Kidney epithelial cell (primary cell): ENCODE data around the gene DCTPP1. TPM values are rescaled to one million over a fixed set of nuclear protein-coding genes. Genes with fewer than 3 reads are reported as not detected.
"Not testable (repeated sequence)": the region's sequence is repeated elsewhere in the genome, so short reads cannot be mapped to it uniquely, and the experiment has no call there.

Source experiments
- DNase-seq: peaks from one replicate; pipeline ENCODE4 v3.0.0-alpha.2; 2010; ENCODE audit warnings: low read depth
- H3K27me3 ChIP-seq: 2 replicates; pipeline ENCODE4 v1.6.0; 2011; ENCODE audit warnings: low read length; ENCODE audit not compliant: control insufficient read depth, insufficient read depth
- H3K36me3 ChIP-seq: 2 replicates; pipeline ENCODE4 v1.5.1; 2011; ENCODE audit warnings: low read length; ENCODE audit not compliant: control insufficient read depth, insufficient read depth
- H3K4me3 ChIP-seq: 2 replicates; pipeline ENCODE4 v1.5.1; 2011; ENCODE audit warnings: low read depth, mild to moderate bottlenecking, control low read depth, low read length
- total RNA-seq: library from RNA; depleted of rRNA; stranded (reverse); fragments of >200 nt; gene quantifications from 2 replicates; pipeline ENCODE4 v1.2.3, GENCODE V29; 2015
- TF ChIP-seq, protein P1 (sequence below): IDR thresholded peaks from 2 replicates; pipeline ENCODE4 v1.5.1; 2011; ENCODE audit warnings: mild to moderate bottlenecking, moderate library complexity, low read length, control low read depth, inconsistent platforms; ENCODE audit not compliant: insufficient read depth, poor library complexity, severe bottlenecking

Gene DCTPP1
- total RNA-seq = 42.1 and 50.5 TPM in 2 replicates

DNA sequence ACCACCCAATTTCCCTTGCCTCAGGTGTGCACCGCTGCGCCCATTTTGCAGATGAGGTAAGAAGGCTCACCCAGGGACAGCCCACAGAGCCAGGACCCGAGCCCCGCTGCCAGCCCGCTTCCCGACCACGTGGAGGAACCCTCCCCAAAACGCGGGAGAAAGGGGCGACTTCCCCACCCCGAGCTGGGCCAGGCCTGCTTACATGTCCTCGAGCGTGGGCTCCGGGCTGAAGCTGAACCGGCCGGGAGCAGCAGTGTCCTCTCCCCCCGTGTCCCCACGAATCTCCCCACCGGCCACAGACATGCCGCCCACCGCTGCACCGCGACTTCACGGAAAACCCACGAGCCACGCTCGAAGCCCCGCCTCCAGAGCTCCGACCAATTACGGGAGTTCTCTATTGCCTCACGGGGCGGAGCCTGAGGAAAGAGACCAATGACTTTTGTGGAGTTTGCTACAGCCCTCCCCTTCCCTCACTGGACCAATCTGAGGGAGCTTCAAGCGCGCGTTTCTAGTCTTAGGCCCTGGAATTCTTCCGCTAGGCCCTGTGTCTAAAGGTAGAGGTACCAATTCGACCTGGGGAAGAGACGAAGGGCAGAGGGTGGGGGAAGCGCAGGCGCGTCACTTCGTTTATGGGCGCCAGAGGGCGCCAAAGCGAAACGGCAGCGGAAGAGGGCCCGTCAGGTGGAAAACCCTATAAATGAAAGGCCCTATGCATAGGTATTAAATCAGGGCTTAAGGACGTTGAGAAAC is at the start of gene DCTPP1:
Gene DCTPP1 (minus strand): TSS at position 353 of the 750 bp plus-strand sequence. CDS start 50 bp downstream, at position 303.
- TF ChIP-seq, protein P1, sequence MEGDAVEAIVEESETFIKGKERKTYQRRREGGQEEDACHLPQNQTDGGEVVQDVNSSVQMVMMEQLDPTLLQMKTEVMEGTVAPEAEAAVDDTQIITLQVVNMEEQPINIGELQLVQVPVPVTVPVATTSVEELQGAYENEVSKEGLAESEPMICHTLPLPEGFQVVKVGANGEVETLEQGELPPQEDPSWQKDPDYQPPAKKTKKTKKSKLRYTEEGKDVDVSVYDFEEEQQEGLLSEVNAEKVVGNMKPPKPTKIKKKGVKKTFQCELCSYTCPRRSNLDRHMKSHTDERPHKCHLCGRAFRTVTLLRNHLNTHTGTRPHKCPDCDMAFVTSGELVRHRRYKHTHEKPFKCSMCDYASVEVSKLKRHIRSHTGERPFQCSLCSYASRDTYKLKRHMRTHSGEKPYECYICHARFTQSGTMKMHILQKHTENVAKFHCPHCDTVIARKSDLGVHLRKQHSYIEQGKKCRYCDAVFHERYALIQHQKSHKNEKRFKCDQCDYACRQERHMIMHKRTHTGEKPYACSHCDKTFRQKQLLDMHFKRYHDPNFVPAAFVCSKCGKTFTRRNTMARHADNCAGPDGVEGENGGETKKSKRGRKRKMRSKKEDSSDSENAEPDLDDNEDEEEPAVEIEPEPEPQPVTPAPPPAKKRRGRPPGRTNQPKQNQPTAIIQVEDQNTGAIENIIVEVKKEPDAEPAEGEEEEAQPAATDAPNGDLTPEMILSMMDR = peak; percentile 85
- no peaks in the 10 kb centered on the region for H3K27me3 ChIP-seq
- H3K36me3 ChIP-seq = no peaks in the 10 kb centered on the region
- DNase-seq = peak; percentile 98
- peak within 1 kb of the TSS; percentile 56 for H3K4me3 ChIP-seq

GRCh38 chr16:30478766-30479478 is 49.1 kb upstream of the DCTPP1 start:
- TF ChIP-seq, protein P1 = no peak
- H3K27me3 ChIP-seq = peaks cover 14% of the 10 kb centered on the region
- no peak for DNase-seq
- no peak overlapping the region for H3K4me3 ChIP-seq
- H3K36me3 ChIP-seq = no peaks in the 10 kb centered on the region

DNA sequence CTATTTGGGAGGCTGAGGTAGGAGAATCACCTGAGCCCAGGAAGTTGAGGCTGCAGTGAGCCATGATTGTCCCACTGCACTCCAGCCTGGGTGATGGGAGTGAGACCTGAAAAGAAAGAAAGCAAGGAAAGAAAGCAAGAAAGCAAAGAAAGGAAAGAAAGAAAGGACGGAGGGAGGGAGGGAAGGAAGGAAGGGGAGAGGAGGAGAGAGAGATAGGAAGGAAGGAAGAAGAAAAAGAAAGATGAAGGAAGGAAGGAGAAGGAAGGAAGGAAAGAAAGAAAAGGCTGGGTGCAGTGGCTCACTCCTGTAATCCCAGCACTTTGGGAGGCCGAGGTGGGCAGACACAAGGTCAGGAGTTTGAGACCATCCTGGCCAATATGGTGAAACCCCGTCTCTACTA is 47.9 kb upstream of the DCTPP1 start:
- H3K4me3 ChIP-seq, DNase-seq, H3K36me3 ChIP-seq: not testable (repeated sequence)
- peaks cover 26% of the 10 kb centered on the region for H3K27me3 ChIP-seq

DNA sequence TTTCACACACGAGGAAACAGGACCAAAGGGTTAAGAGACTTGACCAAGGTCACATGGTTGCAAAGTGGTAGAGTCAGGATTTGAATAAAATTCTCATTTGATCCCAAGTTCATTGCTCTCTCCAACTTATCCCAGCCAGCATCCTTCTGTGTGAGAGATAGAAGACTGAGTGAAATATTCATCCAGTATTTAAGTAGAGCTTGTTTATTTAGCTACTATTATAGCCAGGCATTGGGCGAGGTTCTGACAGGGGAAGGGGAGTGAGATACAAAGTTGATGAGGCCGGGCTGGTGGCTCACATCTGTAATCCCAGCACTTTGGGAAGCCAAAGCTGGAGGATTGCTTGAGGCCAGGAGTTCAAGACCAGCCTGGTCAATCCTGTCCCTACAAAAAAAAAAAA is 47.2 kb upstream of the DCTPP1 start:
- H3K27me3 ChIP-seq = peaks cover 30% of the 10 kb centered on the region
- TF ChIP-seq, protein P1 = no peak
- no peak overlapping the region for H3K4me3 ChIP-seq
- no peaks in the 10 kb centered on the region for H3K36me3 ChIP-seq
- DNase-seq = no peak

DNA sequence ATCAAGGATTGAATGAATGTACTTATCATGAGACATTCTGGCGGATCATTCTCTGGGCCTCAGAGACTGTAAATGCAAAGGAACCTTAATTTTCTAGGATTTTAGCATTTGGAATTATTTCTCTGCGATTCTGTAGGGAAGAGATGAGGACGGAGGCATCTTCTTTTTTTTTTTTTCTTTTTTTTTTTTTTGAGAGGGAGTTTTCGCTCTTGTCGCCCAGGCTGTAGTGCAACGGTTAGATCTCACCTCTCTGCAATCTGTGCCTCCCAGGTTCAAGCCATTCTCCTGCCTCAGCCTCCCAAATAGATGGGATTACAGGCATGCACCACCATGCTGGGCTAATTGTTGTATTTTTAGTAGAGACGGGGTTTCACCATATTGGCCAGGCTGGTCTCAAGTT is 44.9 kb upstream of the DCTPP1 start:
- no peak for DNase-seq
- Histone ChIP-seq H3K4me3 (no peak overlapping the region), H3K27me3 (peaks cover 26% of the 10 kb centered on the region), H3K36me3 (no peaks in the 10 kb centered on the region)
- TF ChIP-seq, protein P1 = no peak

DNA sequence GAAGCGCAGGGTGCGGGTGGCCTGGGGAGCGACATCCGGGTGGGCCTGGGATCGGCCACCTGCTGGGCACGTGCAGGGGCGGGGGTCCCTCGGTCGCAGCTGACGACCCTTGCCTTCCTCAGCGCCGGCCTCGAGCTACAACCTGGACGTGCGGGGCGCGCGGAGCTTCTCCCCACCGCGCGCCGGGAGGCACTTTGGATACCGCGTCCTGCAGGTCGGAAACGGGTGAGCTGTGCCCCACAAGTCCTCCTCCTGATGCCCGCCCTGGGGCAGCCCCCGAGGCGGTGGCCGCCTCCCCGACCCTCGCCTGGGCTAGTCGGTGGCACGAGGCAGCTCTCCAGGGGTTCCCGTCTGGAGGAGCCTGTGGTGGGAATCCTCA is 44.2 kb upstream of the DCTPP1 start:
- Histone ChIP-seq H3K4me3 (no peak overlapping the region), H3K36me3 (no peaks in the 10 kb centered on the region), H3K27me3 (peaks cover 26% of the 10 kb centered on the region)
- no peak for DNase-seq
- TF ChIP-seq, protein P1 = no peak
